NCI-H2227 treated with DMSO at 0.1 percent for 48 hours (cell line): ENCODE measurements around the gene KCNH1.

Source experiments
- DNase-seq: peaks from one replicate; lab custom pipeline; 2025; lab: John Stamatoyannopoulos, UW

The KCNH1 gene

DNA sequence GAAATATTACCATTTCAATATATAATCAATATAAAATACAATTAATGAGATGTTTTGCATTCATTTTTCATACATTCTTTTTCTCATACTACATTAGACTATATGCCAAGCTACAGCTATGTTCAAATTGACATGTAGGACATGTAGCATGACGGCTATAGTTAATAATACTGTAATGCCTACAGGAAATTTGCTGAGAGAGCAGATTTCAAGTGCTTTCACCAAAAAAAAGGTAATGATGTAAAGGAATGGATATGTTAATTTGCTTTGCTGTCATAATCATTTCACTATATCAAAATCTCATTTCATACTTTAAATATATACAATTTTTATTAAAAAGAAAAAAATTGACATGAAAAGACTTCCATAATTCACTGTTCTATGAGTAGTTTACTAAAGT is 215.1 kb downstream of the KCNH1 start:
- DNase-seq: no peak

GRCh38 chr1:210917560-210918169 is 216.3 kb downstream of the KCNH1 start:
- no peak for DNase-seq

- DNase-seq: no peak
Observed at GRCh38 chr1:210916548-210916947, 217.4 kb downstream of the KCNH1 start.

DNA sequence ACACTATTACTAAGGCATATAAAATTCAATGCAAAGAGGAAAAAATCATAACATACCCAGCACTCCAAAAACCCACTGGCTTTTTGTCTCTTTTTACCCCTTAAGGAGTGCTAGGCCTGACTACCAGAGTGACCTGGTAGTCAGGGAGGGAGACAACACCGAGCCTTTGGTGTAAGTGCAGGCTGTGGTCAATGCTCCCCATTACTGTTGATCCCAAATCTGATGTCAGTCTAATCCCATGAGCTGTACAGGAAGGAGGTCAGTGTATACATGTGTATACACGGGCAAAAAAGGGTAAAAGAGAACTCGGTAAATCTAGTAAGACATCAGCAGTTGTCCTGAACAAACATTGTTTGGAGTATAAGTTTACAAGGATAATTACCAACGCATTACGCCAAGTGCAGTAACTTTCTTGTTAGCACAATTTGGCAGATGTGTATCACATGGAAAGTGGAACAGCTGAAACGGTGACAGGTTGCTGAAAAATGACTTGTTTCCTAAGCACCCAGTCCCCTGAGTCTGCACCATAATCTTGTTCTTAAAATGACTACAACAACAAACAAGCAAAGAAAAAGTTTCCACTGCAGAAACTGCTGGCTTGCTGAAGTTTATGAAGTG is 217.9 kb downstream of the KCNH1 start:
- no peak for DNase-seq

GRCh38 chr1:210912752-210913151 is 221.2 kb downstream of the KCNH1 start:
- DNase-seq: no peak

GRCh38 chr1:210910020-210910575 is 223.8 kb downstream of the KCNH1 start:
- no peak for DNase-seq

DNA sequence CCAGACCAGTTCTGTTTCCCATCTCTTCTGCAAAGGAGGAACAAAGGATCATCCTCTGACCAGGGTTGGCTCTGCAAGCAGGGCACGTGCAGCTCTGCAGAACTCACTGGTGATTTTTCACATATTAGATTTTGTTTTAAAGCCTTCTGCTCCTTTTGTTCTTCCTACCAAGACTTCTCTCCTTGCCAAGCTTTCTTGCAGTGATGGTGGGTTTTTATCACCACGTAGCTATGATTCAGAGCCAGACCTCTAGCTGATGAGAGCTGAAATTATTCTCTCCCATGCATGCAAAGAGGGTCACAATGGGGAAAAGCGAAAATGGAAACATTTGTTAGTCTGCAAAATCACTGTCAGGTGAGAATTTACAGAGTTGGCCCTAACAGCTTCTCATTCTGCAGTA is 225.2 kb downstream of the KCNH1 start:
- DNase-seq: no peak

GRCh38 chr1:210908257-210908656 is 225.7 kb downstream of the KCNH1 start:
- DNase-seq: no peak

GRCh38 chr1:210907251-210907805 is 226.6 kb downstream of the KCNH1 start:
- no peak for DNase-seq

DNA sequence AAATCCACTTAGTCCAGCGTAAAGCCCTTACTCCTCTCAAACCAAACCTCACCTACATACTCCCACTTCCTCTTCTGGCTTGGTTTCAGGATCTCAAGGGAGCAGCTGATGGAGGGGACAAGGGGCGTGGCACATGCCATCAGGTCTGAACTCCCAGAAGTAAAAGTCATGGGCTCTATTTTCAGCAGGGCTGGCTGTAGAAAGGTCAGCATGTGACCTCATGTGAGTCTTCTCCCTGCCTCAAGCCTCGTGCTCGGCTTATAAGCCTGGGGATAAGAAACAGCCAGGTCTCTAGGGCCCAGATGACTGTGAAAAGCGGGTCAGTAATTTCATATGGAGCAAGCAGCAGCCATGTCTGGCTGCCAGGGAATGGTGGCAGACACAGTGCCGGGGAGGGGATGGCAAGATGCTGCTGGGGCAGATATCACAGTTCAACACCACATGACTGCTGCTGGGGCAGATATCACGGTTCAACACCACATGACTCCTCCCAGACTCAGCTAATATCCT is 227.9 kb downstream of the KCNH1 start:
- DNase-seq: no peak

- no peak for DNase-seq
Observed at GRCh38 chr1:210905365-210905904, 228.5 kb downstream of the KCNH1 start.

GRCh38 chr1:210901981-210902770 is 231.8 kb downstream of the KCNH1 start:
- DNase-seq: no peak

GRCh38 chr1:210900820-210901219 is 233.1 kb downstream of the KCNH1 start:
- no peak for DNase-seq

DNA sequence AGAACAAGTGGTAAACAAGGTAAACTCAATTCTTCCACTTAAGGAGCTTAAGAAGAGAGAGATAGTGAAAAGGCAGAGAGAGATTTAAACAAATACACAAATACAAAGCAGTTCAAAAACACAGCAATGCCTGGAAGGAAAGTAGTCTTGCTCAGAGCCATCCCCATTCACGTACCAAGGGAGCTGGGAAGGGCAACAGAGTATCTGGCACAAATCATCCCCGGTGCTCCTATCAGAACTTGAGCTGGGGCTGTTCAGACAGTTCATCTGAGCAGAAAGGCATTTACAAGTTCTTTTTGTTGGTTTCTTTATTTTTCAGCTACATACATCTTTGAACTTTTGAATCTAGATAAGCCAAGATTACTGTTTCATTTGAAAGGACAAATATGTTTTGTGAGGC is 233.9 kb downstream of the KCNH1 start:
- no peak for DNase-seq

GRCh38 chr1:210899676-210900075 is 234.3 kb downstream of the KCNH1 start:
- no peak for DNase-seq

DNA sequence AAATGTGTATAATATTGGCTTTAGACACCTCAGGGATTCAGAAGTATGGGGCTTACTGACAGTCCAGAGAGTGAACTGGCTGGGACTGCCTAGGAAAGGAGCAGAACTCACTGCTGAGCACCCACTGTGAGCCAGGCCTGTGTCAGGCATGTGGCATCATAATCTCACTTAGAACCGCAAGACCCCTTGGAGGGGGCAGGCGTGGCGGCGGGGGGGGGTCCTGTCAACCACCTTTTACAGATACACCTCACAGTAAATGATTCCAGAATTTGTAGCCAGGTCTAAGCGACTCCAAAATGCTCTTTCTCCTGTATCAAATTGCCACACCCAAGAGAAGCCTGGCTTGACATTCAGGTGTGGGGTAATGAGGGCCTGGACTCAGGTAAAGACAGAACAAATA is 235.5 kb downstream of the KCNH1 start:
- DNase-seq: no peak

- DNase-seq: no peak
Observed at GRCh38 chr1:210883821-210884220, 250.1 kb downstream of the KCNH1 start.

GRCh38 chr1:210882414-210883221 is 251.3 kb downstream of the KCNH1 start:
- DNase-seq: no peak

- no peak for DNase-seq
Observed at GRCh38 chr1:210878564-210878963, 255.4 kb downstream of the KCNH1 start.

DNA sequence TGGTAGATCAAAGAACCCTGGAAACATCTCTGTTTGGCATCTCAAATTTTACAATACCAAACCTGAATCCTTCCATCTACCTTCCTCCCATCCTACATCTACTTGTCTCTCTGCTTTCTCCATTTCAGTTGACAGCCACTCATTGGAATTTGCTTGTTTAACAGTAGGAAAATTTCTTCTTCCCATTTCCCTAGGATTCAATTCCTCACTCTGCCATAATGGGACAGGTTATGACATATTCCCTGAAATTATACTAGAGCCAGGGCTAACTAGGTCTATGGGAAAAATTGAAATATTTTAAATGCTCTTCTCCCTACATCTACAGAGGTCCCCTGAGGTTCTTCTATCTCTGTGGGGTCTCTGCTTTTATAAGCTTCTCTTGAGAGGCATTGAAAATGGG is 257.7 kb downstream of the KCNH1 start:
- DNase-seq: no peak

- DNase-seq: no peak
Observed at GRCh38 chr1:210866532-210866931, 267.4 kb downstream of the KCNH1 start.
